HG02763 (cell line): ENCODE results near the gene HSPA13.
"Not testable (repeated sequence)": the region's sequence is repeated elsewhere in the genome, so short reads cannot be mapped to it uniquely, and the experiment has no call there.

ENCODE experiments used
- ATAC-seq: cut with Tn5 transposase; IDR thresholded peaks from one replicate; pipeline ENCODE4 v1.9.1; 2021; ENCODE audit warnings: mild to moderate bottlenecking, moderate library complexity; ENCODE audit not compliant: unreplicated experiment

HSPA13 gene, protein sequence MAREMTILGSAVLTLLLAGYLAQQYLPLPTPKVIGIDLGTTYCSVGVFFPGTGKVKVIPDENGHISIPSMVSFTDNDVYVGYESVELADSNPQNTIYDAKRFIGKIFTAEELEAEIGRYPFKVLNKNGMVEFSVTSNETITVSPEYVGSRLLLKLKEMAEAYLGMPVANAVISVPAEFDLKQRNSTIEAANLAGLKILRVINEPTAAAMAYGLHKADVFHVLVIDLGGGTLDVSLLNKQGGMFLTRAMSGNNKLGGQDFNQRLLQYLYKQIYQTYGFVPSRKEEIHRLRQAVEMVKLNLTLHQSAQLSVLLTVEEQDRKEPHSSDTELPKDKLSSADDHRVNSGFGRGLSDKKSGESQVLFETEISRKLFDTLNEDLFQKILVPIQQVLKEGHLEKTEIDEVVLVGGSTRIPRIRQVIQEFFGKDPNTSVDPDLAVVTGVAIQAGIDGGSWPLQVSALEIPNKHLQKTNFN

DNA sequence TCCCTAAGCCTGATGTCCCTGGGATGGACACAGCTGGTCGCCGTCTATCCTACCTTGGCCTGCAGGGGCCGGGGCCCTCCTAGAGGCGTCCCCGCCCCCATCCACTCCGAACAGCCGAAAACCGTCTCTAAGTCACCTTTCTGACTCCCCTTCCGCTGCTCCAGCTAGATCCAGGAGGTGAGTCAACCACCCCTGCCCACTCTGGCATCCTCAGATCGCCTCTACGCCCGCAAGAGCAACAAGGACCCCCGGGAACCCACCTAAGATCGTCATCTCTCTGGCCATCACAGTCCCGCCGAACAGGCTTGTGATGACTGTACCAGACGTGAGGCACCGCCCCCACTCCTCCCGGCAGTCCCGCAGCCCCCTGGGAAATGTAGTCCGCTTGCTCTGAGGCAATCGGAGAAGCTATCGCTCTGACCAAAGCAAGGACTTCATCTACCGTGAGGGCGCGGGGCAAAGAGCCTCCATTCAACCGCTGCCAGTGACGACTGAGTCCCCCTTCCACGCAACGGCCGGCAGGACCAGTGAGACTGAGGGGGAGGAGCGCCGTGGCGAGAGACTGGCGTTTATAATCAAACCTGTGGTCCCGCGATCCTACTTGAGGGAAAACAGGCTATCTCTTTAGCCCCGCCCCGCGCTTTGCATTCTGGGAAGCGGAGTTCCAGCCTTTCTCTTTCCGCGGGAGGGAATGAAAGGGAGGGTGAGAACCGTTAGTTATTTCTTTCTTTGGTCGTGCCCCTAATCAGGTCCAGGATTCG lies at the start of gene HSPA13:
Gene HSPA13 (minus strand): TSS at position 312 of the 761 bp plus-strand sequence. CDS start 27 bp downstream, at position 285.
- peak; percentile 99 for ATAC-seq

DNA sequence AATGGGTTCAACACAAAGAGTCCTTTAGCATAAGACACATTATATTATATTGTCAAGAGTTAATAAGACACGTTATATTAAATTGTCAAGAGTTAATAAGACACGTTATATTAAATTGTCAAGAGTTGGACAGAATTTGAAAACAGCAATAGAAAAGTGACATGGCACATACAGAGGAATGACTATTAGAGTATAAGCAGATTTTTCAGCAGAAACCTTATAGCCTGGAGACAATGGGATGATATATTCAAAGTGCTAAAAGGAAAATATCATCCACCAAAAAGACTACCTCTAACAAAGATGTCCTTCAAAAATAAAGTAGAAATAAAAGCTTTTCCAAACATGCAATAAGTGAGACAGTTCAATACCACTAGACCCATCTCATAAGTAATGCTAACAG lies 36.0 kb upstream of the HSPA13 start:
- no peak for ATAC-seq

GRCh38 chr21:14414932-14415508 lies 32.1 kb upstream of the HSPA13 start:
- ATAC-seq, result no peak

DNA sequence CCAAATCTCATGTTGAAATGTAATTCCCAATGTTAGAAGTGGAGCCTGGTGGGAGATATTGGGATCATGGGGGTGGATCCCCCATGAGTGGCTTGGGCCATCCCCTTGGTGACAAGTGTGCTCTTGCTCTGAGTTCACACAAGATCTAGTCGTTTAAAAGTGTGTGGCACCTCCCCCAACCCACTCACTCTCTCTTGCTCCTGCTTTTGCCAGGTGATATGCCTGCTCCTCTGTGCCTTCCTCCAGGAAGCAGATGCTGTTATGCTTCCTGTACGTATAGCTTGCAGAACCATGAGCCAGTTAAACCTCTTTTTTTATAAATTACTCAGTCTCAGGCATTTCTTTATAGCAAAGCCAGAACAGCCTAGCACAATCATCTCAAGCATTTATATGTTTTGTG lies 23.0 kb upstream of the HSPA13 start:
- no peak for ATAC-seq

DNA sequence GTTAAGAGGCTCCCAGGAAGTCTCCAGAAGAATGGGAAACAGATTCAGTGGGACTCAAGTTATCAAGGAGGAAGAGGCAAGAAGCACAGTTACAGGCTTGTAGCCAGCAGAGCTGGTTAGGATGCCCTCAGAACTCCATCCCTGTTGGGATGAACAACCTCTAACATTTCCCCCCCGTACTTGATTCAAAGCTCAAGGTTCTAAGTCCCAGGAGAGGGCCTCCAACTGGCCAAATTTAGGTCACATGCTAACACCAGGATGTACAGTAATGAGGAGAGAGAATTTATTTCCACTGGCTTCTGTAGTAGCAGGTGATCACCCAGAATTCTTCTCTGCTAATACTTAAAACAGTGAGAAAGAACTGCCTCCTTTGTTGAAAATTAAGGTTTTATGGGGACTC lies 22.3 kb upstream of the HSPA13 start:
- ATAC-seq, result no peak

GRCh38 chr21:14403681-14404318 lies 20.9 kb upstream of the HSPA13 start:
- ATAC-seq, result no peak

GRCh38 chr21:14401217-14401616 lies 18.3 kb upstream of the HSPA13 start:
- no peak for ATAC-seq

- ATAC-seq, result no peak
These were observed 5.3 kb upstream of the HSPA13 start for GRCh38 chr21:14388282-14388681.

GRCh38 chr21:14384453-14384852 lies 1.5 kb upstream of the HSPA13 start:
- no peak for ATAC-seq

DNA sequence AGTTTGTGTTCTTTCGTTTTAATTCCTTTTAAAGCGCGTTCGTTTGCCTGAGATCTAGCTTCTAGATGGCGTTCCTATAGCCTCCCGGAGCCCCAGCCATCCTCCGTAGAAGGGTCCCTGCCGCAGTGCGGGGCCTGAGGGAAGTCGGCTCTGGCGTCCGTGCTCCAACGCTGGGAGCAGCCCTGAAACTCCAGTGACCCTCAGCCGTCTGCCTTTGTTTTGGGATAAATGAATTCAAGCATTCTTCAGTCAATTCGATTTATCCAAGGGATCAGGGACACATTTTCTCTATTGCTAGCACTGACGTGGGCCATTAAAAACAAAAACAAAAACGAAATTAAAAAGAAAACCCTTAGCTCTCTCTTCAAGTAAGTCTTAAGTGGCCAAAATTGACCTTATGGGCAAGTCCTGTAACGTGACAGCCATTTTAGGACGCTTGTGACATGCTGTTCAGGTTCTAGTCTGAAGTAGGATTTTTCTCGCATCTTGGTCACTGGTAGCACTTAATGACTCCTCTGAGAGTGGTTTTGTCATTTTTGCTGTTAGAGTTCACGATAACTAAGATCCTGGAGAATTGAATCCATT lies 742 bp upstream of the HSPA13 start:
- ATAC-seq, result peak; percentile 22

DNA sequence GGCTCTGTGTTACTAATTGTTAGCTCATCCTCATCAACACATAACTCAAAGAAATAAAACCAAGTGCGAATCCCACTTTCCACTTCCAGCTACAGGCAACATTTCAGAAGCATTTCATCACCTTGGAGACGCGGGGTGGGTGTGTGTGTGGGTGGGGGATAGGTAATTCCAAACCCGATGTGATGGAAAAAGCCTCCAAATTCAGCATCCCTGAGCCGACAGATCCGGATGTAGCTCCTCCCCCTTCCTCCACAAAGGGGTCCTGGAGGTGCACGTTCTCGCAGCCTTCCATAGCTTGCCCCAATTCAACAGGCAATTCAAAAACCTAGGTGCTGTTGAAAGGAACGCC lies 486 bp downstream of the HSPA13 start:
- peak; percentile 0 for ATAC-seq

DNA sequence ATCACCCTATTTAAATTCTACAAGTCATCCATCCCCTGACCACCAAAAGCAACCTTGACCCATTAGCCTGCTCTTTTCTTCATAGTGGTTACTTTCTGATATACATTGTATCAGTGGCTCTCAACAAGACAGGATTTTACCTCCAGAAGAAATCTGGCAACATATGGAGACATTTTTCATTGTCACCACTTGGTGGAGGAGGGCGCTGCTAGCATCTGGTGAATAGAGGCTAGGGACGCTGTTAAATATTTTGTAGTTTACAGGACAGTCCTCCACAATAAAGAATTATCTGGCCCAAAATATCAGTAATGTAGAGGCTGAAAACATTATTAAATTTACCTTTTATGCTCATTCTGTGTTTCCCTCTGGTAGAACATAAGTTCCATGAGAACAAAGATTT lies 6.1 kb downstream of the HSPA13 start:
- no peak for ATAC-seq

- no peak for ATAC-seq
These were observed 15.9 kb downstream of the HSPA13 start for GRCh38 chr21:14366998-14367397.

DNA sequence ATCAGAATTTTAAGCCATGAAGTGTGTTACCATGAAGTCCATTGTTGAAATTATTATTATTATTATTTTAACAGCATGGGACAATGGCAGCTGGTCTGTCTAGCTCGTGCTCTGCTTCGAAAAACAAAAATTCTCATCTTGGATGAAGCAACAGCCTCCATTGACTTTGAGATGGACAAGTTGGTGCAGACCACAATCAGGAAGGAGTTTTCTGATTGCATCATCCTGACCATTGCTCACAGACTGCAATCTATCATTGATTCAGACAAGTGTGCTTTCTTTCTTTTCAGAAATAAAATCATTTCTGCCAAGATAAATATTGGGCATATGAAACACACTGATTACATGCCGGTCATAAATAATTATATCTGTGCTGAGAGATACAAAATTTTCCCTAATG lies 21.0 kb downstream of the HSPA13 start:
- no peak for ATAC-seq

DNA sequence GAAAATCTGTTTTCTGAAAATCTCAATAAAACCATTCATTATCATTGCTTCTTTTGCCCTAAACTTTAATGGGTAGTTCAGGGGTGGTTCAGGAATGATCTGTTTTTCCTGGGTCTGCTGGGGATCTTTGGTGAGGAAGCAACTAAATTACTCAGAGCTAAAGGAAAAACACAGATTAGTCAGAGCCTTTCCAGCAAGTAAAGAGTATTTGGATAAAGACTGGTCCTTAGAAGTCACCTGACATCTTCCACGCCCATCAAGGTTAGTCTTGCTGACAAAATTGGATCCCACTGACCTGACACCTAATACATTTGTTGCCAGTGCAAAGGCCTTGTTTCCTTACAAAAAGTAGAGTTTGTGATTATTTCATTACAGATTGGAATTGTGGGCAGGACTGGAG lies 24.2 kb downstream of the HSPA13 start:
- ATAC-seq, result no peak

- no peak for ATAC-seq
These were observed 26.2 kb downstream of the HSPA13 start for GRCh38 chr21:14356746-14357145.

DNA sequence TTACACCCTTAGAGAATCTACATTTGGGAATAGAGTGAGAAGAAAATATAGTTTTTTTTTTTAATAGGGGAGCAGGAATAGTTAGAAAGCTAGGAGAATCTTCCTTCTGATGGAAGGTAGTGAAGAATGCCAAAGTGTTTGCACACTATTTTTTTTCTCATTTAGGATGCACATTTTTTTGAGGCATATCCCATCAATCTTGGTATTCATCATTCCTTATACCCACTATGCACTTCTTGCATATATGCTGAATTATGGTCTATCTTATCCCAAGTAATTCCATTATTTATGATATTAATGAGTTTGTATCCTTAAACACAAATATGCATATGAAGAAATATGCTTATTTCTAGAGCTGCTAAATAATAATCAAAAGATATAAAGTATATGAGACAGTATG lies 28.4 kb downstream of the HSPA13 start:
- ATAC-seq, result no peak

DNA sequence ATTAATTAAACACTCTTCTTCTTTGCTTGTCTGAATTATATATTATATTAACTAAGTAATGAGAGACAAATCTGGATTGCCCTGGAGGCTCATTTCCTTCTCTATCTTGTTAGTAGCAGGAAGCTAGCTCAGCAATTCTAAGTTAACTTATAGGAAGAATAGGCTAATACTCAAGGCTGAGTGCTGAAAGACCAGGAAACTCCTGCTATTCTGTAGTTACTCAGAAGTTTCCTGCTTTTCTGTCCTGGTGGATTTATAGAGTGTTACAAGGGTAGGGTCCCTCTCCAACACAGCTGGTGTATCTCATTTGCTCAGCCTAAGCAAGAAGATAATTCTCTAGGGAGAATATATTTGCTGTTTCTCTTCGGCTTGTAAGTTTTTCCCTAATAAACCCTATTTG lies 29.2 kb downstream of the HSPA13 start:
- ATAC-seq, result no peak

GRCh38 chr21:14353231-14353630 lies 29.7 kb downstream of the HSPA13 start:
- no peak for ATAC-seq

DNA sequence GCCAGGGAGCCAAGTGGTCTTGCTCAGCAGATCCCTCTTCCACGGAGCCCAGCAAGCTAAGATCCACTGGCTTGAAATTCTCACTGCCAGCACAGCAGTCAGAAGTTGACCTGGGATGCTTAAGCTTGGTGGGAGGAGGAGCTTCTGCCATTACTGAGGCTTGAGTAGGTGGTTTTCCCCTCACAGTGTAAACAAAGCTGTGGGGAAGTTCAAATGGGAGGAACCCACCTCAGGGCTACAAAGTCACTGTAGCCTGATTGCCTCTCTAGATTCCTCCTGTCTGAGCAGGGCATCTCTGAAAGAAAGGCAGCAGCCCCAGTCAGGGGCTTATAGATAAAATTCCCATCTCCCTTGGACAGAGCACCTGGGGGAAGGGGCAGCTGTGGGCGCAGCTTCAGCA lies 55.6 kb downstream of the HSPA13 start:
- ATAC-seq, result not testable (repeated sequence)

GRCh38 chr21:14325595-14325994 lies 57.4 kb downstream of the HSPA13 start:
- no peak for ATAC-seq
